ENCODE data around the gene DLGAP1. TPM values are rescaled to one million over a fixed set of nuclear protein-coding genes. Genes with fewer than 3 reads are reported as not detected.

DLGAP1 gene
- total and polyA plus RNA-seq, 4 donors, result 0.06 to 1.2 (median 0.17) TPM; not detected in 1

DNA sequence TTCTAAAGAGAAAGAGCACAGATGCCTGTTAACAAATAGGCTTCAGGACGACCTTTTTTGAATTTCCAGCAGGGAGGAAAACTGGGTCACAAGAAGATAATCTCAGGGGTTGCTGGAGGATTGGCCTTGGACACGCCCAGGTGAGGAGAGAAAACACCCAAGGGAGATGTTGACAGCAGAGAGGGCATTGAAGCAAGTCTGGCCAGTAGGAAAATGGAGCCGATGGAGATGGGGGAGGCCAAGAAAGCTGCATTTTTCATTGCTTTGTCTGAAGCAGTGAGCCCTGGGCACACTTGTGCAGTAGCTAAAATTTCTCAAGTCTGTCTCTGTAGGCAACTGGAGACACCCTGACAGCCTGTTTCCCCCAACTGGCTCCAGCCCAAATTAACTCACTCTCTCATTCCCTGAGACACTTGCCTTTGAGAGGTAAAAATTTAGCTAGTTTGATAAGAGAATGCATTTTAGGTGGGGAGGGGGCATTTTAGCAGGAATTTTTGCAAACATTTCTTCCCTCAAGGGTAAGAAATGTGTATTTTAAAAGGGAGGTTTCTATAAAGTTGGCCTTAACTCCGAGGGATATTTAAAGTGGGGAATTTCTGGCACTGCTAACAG is 839.6 kb downstream of the DLGAP1 start:
- no peak for DNase-seq (ENCODE audit: low spot score)
- no peaks in the 10 kb centered on the region for H3K9me3 ChIP-seq (ENCODE audit: control insufficient read depth in 4 of 4, low read length in 3 of 4)
- 69% methylated on average over 4 of the region's 4 CpGs for WGBS

DNA sequence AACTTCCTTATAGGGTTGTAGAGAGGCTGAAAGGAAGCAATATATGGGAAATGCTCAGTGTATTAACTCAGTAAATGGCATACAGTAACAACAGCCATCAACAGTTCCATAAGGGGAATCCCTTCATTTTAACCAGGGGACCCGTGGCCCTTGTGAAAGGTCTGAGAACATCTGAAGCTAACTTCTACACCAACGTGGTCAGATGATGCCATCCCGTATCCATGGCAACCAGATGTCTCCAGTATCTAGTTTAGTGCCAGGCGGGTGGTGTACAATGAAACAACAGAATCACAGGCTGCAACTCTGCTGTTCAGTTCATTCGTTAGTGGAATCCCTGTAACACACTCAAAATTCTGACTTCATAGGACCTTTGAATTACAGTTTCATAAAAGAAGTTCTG is 842.8 kb downstream of the DLGAP1 start:
- DNase-seq (ENCODE audit: low spot score), result no peak
- Histone ChIP-seq H3K27ac (ENCODE audit: low read depth in 1 of 2, low read length in 2 of 2) (no peak overlapping the region), H3K9ac (ENCODE audit: low read depth in 1 of 2, low read length in 2 of 2) (no peak overlapping the region), H3K36me3 (ENCODE audit: control insufficient read depth in 4 of 4, insufficient read depth in 3 of 4, low read depth in 1 of 4, low read length in 3 of 4) (no peaks in the 10 kb centered on the region), H3K4me3 (ENCODE audit: low read depth in 1 of 3, low read length in 3 of 3) (no peak overlapping the region), H3K4me1 (ENCODE audit: control insufficient read depth in 4 of 4, insufficient read depth in 4 of 4, low read length in 3 of 4) (no peaks in the 10 kb centered on the region), H3K9me3 (ENCODE audit: control insufficient read depth in 4 of 4, low read length in 3 of 4) (no peaks in the 10 kb centered on the region), H3K27me3 (ENCODE audit: control insufficient read depth in 4 of 4, insufficient read depth in 4 of 4, low read length in 3 of 4) (no peaks in the 10 kb centered on the region)
- WGBS, result 75% methylated on average over 5 of the region's 5 CpGs
- TF ChIP-seq JUND (IDR thresholded peaks at IDR 0.05), result no peak
- TF ChIP-seq, protein P1, sequence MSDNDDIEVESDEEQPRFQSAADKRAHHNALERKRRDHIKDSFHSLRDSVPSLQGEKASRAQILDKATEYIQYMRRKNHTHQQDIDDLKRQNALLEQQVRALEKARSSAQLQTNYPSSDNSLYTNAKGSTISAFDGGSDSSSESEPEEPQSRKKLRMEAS (IDR thresholded peaks at IDR 0.05), result no peak
- TF ChIP-seq, protein P2, sequence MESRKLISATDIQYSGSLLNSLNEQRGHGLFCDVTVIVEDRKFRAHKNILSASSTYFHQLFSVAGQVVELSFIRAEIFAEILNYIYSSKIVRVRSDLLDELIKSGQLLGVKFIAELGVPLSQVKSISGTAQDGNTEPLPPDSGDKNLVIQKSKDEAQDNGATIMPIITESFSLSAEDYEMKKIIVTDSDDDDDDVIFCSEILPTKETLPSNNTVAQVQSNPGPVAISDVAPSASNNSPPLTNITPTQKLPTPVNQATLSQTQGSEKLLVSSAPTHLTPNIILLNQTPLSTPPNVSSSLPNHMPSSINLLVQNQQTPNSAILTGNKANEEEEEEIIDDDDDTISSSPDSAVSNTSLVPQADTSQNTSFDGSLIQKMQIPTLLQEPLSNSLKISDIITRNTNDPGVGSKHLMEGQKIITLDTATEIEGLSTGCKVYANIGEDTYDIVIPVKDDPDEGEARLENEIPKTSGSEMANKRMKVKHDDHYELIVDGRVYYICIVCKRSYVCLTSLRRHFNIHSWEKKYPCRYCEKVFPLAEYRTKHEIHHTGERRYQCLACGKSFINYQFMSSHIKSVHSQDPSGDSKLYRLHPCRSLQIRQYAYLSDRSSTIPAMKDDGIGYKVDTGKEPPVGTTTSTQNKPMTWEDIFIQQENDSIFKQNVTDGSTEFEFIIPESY (IDR thresholded peaks at IDR 0.05), result no peak
- TF ChIP-seq FOXA1 (IDR thresholded peaks at IDR 0.05), result no peak
- TF ChIP-seq RXRA (IDR thresholded peaks at IDR 0.05), result no peak
- TF ChIP-seq, protein P3, sequence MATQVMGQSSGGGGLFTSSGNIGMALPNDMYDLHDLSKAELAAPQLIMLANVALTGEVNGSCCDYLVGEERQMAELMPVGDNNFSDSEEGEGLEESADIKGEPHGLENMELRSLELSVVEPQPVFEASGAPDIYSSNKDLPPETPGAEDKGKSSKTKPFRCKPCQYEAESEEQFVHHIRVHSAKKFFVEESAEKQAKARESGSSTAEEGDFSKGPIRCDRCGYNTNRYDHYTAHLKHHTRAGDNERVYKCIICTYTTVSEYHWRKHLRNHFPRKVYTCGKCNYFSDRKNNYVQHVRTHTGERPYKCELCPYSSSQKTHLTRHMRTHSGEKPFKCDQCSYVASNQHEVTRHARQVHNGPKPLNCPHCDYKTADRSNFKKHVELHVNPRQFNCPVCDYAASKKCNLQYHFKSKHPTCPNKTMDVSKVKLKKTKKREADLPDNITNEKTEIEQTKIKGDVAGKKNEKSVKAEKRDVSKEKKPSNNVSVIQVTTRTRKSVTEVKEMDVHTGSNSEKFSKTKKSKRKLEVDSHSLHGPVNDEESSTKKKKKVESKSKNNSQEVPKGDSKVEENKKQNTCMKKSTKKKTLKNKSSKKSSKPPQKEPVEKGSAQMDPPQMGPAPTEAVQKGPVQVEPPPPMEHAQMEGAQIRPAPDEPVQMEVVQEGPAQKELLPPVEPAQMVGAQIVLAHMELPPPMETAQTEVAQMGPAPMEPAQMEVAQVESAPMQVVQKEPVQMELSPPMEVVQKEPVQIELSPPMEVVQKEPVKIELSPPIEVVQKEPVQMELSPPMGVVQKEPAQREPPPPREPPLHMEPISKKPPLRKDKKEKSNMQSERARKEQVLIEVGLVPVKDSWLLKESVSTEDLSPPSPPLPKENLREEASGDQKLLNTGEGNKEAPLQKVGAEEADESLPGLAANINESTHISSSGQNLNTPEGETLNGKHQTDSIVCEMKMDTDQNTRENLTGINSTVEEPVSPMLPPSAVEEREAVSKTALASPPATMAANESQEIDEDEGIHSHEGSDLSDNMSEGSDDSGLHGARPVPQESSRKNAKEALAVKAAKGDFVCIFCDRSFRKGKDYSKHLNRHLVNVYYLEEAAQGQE (IDR thresholded peaks at IDR 0.05), result no peak
- no peak for TF ChIP-seq RAD21 (IDR thresholded peaks at IDR 0.05)
- TF ChIP-seq HNF4A (conservative IDR thresholded peaks at IDR 0.05), result no peak
- TF ChIP-seq SP1 (IDR thresholded peaks at IDR 0.05), result no peak

More for the DNA sequence above, 839.6 kb downstream of the DLGAP1 start:
- H3K4me3 ChIP-seq (ENCODE audit: low read depth in 1 of 3, low read length in 3 of 3), result no peak overlapping the region
- H3K4me1 ChIP-seq (ENCODE audit: control insufficient read depth in 4 of 4, insufficient read depth in 4 of 4, low read length in 3 of 4), result no peaks in the 10 kb centered on the region
- no peak overlapping the region for H3K9ac ChIP-seq (ENCODE audit: low read depth in 1 of 2, low read length in 2 of 2)
- H3K27me3 ChIP-seq (ENCODE audit: control insufficient read depth in 4 of 4, insufficient read depth in 4 of 4, low read length in 3 of 4), result no peaks in the 10 kb centered on the region
- H3K36me3 ChIP-seq (ENCODE audit: control insufficient read depth in 4 of 4, insufficient read depth in 3 of 4, low read depth in 1 of 4, low read length in 3 of 4), result no peaks in the 10 kb centered on the region
- TF ChIP-seq FOXA2 (IDR thresholded peaks at IDR 0.05) (no peak), FOXA1 (IDR thresholded peaks at IDR 0.05) (no peak), YY1 (IDR thresholded peaks at IDR 0.05) (no peak), HNF4A (conservative IDR thresholded peaks at IDR 0.05) (no peak), RAD21 (IDR thresholded peaks at IDR 0.05) (no peak), EGR1 (IDR thresholded peaks at IDR 0.05; ENCODE audit: low read depth in 2 of 2) (no peak), GABPA (IDR thresholded peaks at IDR 0.05 in 1 of 2, conservative IDR thresholded peaks at IDR 0.05 in 1 of 2) (no peak)
- TF ChIP-seq, protein P2 (IDR thresholded peaks at IDR 0.05), result no peak
- TF ChIP-seq, protein P4, sequence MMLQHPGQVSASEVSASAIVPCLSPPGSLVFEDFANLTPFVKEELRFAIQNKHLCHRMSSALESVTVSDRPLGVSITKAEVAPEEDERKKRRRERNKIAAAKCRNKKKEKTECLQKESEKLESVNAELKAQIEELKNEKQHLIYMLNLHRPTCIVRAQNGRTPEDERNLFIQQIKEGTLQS (IDR thresholded peaks at IDR 0.05), result no peak
- TF ChIP-seq, protein P3 (IDR thresholded peaks at IDR 0.05), result no peak
- TF ChIP-seq, protein P1 (IDR thresholded peaks at IDR 0.05), result no peak
- H3K27ac ChIP-seq (ENCODE audit: low read depth in 1 of 2, low read length in 2 of 2), result no peak overlapping the region

All from liver (tissue), 9 donors.